Activated naive CD4-positive, alpha-beta T cell treated with Interleukin-2 at 50 U/mL for 16 hours (primary cell): ENCODE results near the gene CFAP119.
"Not testable (repeated sequence)": the region's sequence is repeated elsewhere in the genome, so short reads cannot be mapped to it uniquely, and the experiment has no call there.

Experiments used
- DNase-seq: peaks from one replicate; pipeline ENCODE4 v3.0.0-alpha.2; 2020

CFAP119 gene

GRCh38 chr16:30761928-30762902, at the start of gene CFAP119, which contains the start of gene RNF40:
Gene CFAP119, minus strand, starts transcription at chr16:30762062. Its CDS starts 314 bp downstream, at chr16:30761748.
Gene RNF40, plus strand, starts transcription at chr16:30762322. Its CDS starts 224 bp downstream, at chr16:30762546.
- DNase-seq = peak; percentile 92

- DNase-seq = not testable (repeated sequence)
These were observed 47.8 kb upstream of the CFAP119 start for GRCh38 chr16:30809675-30810074.

- not testable (repeated sequence) for DNase-seq
These were observed 47.1 kb upstream of the CFAP119 start for GRCh38 chr16:30808890-30809426.

- no peak for DNase-seq
These were observed 46.3 kb upstream of the CFAP119 start for GRCh38 chr16:30808146-30808545.

- peak; percentile 57 for DNase-seq
These were observed 43.7 kb upstream of the CFAP119 start for GRCh38 chr16:30805370-30806169.

- peak; percentile 9 for DNase-seq
These were observed 43.2 kb upstream of the CFAP119 start for GRCh38 chr16:30805056-30805369.

GRCh38 chr16:30802936-30803335, 41.1 kb upstream of the CFAP119 start:
- no peak for DNase-seq

- DNase-seq = no peak
These were observed 35.9 kb upstream of the CFAP119 start for GRCh38 chr16:30797670-30798309.

- DNase-seq = no peak
These were observed 32.8 kb upstream of the CFAP119 start for GRCh38 chr16:30794634-30795033.

GRCh38 chr16:30793508-30794069, 31.7 kb upstream of the CFAP119 start:
- no peak for DNase-seq

- no peak for DNase-seq
These were observed 25.9 kb upstream of the CFAP119 start for GRCh38 chr16:30787613-30788378.

GRCh38 chr16:30786936-30787612, 25.2 kb upstream of the CFAP119 start, which contains the start of gene ZNF629:
Gene ZNF629, minus strand, starts transcription at chr16:30787205. Its CDS starts 2,723 bp downstream, at chr16:30784482.
- DNase-seq = peak; percentile 20

- no peak for DNase-seq
These were observed 24.5 kb upstream of the CFAP119 start for GRCh38 chr16:30786115-30786935.

- no peak for DNase-seq
These were observed 23.6 kb upstream of the CFAP119 start for GRCh38 chr16:30785126-30786106.

GRCh38 chr16:30784215-30784614, 22.4 kb upstream of the CFAP119 start:
- DNase-seq = no peak

GRCh38 chr16:30783280-30784109, 21.6 kb upstream of the CFAP119 start:
- DNase-seq = no peak

- DNase-seq = no peak
These were observed 20.8 kb upstream of the CFAP119 start for GRCh38 chr16:30782486-30783279.
